K562 (cell line): ENCODE measurements around the gene PELI2. TPM values are rescaled to one million over a fixed set of nuclear protein-coding genes. Genes with fewer than 3 reads are reported as not detected.

ENCODE experiments used
- ATAC-seq: fragments of 200-7000 bp; cut with Tn5 transposase; 3 replicates; pipeline ENCODE4 v1.9.1; 2020; ENCODE audit warnings: moderate library complexity
- BruUV-seq: library from RNA; stranded (reverse); fragments of 400-500 nt; replicated peaks from 2 replicates; lab custom pipeline; 2021; lab: Mats Ljungman, UMichigan
- CTCF ChIA-PET: fragments of 300-600 bp; formaldehyde crosslinking; extraction: SDS; loops from one replicate; lab custom pipeline; 2021; ENCODE audit warnings: low intra/inter-chr PET ratio; lab: Yijun Ruan, JAX
- POLR2A ChIA-PET: fragments of 300-600, 350-650 bp; sonication (Branson Sonifier 250); formaldehyde crosslinking; extraction: SDS; loops from one replicate; lab custom pipeline; 2021; ENCODE audit warnings: antibody characterized with exemption, inconsistent platforms; lab: Yijun Ruan, JAX
- DNase-seq, 4 experiments: peaks; one replicate each; pipeline versions ENCODE4 v3.0.0 to v3.0.0-alpha.2; 2011 to 2018; ENCODE audit warnings: low spot score in 3 of 4, mixed read lengths in 3 of 4; ENCODE audit errors: extremely low read depth in 1 of 4
- FAIRE-seq: peaks from 2 replicates; lab custom pipeline; 2011; peaks lifted over from hg19 to GRCh38; lab: Jason Lieb, UNC
- H2AFZ ChIP-seq: 2 replicates; pipeline ENCODE4 v1.6.0; 2011; ENCODE audit warnings: low read depth, low read length, control low read depth, inconsistent platforms
- H3K27ac ChIP-seq: fragments of 200-600 bp; 3 replicates; pipeline ENCODE4 v1.8.0; 2011; ENCODE audit warnings: low read depth, mild to moderate bottlenecking, control low read depth, inconsistent platforms, low read length, moderate library complexity, mixed read lengths; ENCODE audit errors: extremely low read depth
- H3K27me3 ChIP-seq, 2 experiments: fragments of 300-600 bp in 1 of 2; 2 replicates in 1 of 2; 3 replicates in 1 of 2; pipeline versions ENCODE4 v1.6.0 to v1.8.0; 2011; ENCODE audit warnings: inconsistent platforms in 2 of 2, low read length in 2 of 2, mild to moderate bottlenecking in 1 of 2, mixed read lengths in 1 of 2, moderate library complexity in 1 of 2; ENCODE audit not compliant: control insufficient read depth in 2 of 2, insufficient read depth in 2 of 2
- H3K36me3 ChIP-seq: fragments of 300-600 bp; 3 replicates; pipeline ENCODE4 v1.8.0; 2011; ENCODE audit warnings: mild to moderate bottlenecking, low read length, inconsistent platforms; ENCODE audit not compliant: control insufficient read depth, insufficient read depth
- H3K4me1 ChIP-seq, 2 experiments: fragments of 200-600 bp in 1 of 2; replicated peaks in 1 of 2; 2 replicates in 1 of 2; 3 replicates in 1 of 2; pipeline versions ENCODE4 v1.5.1 to v1.8.0; 2011; ENCODE audit warnings: inconsistent platforms in 2 of 2, low read length in 2 of 2, mild to moderate bottlenecking in 1 of 2, mixed read lengths in 1 of 2, moderate library complexity in 1 of 2; ENCODE audit not compliant: control insufficient read depth in 2 of 2, insufficient read depth in 2 of 2
- H3K4me2 ChIP-seq: 2 replicates; pipeline ENCODE4 v1.6.1; 2011; ENCODE audit warnings: low read length, control low read depth, inconsistent platforms, mixed read lengths; ENCODE audit not compliant: insufficient read depth
- H3K4me3 ChIP-seq: fragments of 200-600 bp; sonication (generic), shearing (Covaris generic); 2 replicates; pipeline ENCODE4 v1.5.1; 2016; ENCODE audit warnings: control low read depth, inconsistent platforms
- H3K79me2 ChIP-seq: fragments of 200-600 bp; 3 replicates; pipeline ENCODE4 v1.8.0; 2011; ENCODE audit warnings: low read length, inconsistent platforms; ENCODE audit not compliant: control insufficient read depth, insufficient read depth
- H3K9ac ChIP-seq, 2 experiments: 2 replicates each; pipeline versions ENCODE4 v1.6.0 to v1.6.1; 2011; ENCODE audit warnings: low read depth in 2 of 2, low read length in 2 of 2, control low read depth in 1 of 2, inconsistent platforms in 1 of 2, mild to moderate bottlenecking in 1 of 2, mixed read lengths in 1 of 2; ENCODE audit not compliant: insufficient read depth in 1 of 2
- H3K9me1 ChIP-seq: one replicate; pipeline ENCODE4 v1.6.0; 2011; ENCODE audit warnings: inconsistent platforms, mild to moderate bottlenecking, low read length, moderate library complexity; ENCODE audit not compliant: control insufficient read depth, insufficient read depth
- H3K9me3 ChIP-seq: replicated peaks from 2 replicates; pipeline ENCODE4 v1.5.1; 2011; ENCODE audit warnings: low read depth, low read length, inconsistent platforms; ENCODE audit not compliant: control insufficient read depth, insufficient read depth
- H4K20me1 ChIP-seq: replicated peaks from 2 replicates; pipeline ENCODE4 v1.6.1; 2011; ENCODE audit warnings: low read length, inconsistent platforms, mixed read lengths; ENCODE audit not compliant: control insufficient read depth, insufficient read depth
- ARHGAP35 ChIP-seq: fragments of 450-650 bp; IDR thresholded peaks from 2 replicates; pipeline ENCODE4 v1.6.1; 2018; ENCODE audit not compliant: partially characterized antibody
- CBFB ChIP-seq: sonication (generic); formaldehyde crosslinking; IDR thresholded peaks from 2 replicates; pipeline ENCODE4 v1.4.0; 2020; ENCODE audit warnings: mild to moderate bottlenecking, missing genetic modification reagents
- HDAC3 ChIP-seq: fragments of 450-650 bp; IDR thresholded peaks from 2 replicates; pipeline ENCODE4 v1.6.1; 2018; ENCODE audit warnings: borderline replicate concordance, mild to moderate bottlenecking, moderate library complexity; ENCODE audit not compliant: partially characterized antibody
- MTA3 ChIP-seq: fragments of 450-650 bp; formaldehyde crosslinking; IDR thresholded peaks from 2 replicates; pipeline ENCODE4 v1.6.1; 2017; ENCODE audit warnings: mild to moderate bottlenecking, borderline replicate concordance
- MYBL2 ChIP-seq, 2 experiments: fragments of 450-650 bp in 1 of 2; sonication (generic) in 1 of 2; formaldehyde crosslinking in 1 of 2; IDR thresholded peaks; 2 replicates each; pipeline versions ENCODE4 v1.6.1 to v1.8.1; 2017 to 2022; ENCODE audit warnings: borderline replicate concordance in 1 of 2, inconsistent platforms in 1 of 2, low read depth in 1 of 2, mild to moderate bottlenecking in 1 of 2, missing genetic modification reagents in 1 of 2, moderate library complexity in 1 of 2
- XRCC4 ChIP-seq: IDR thresholded peaks from one replicate; pipeline ENCODE4 v1.6.1; 2011; ENCODE audit not compliant: insufficient read depth, insufficient read length; ENCODE audit errors: extremely low read depth
- ZBTB5 ChIP-seq: fragments of 450-650 bp; IDR thresholded peaks from 2 replicates; pipeline ENCODE4 v1.6.1; 2017; ENCODE audit warnings: antibody characterized with exemption
- ZNF263 ChIP-seq: sonication (generic); formaldehyde crosslinking; IDR thresholded peaks from 2 replicates; pipeline ENCODE4 v1.8.0; 2022; ENCODE audit warnings: mild to moderate bottlenecking, missing genetic modification reagents, borderline replicate concordance
- ZNF57 ChIP-seq: fragments of 450-650 bp; formaldehyde crosslinking; IDR thresholded peaks from 2 replicates; pipeline ENCODE4 v1.4.0; 2020; ENCODE audit warnings: mild to moderate bottlenecking, moderate library complexity
- WGBS: fragments of 100-300 bp; shearing (Covaris generic); methylation state at CpG from one replicate; pipeline ENCODE4 v1.1.6; 2016; ENCODE audit warnings: low coverage, mixed read lengths; ENCODE audit not compliant: insufficient coverage; ENCODE audit errors: missing lambda C conversion rate; 5-methylcytosine and 5-hydroxymethylcytosine counted together
- in situ Hi-C: fragments of 300-500 bp; cut with MboI; formaldehyde crosslinking; loops from 4 replicates; pipeline ENCODE4 v1.15.0; 2018; ENCODE audit warnings: inconsistent platforms, mixed read lengths
- intact Hi-C: fragments of 100-400 bp; cut with micrococcal nuclease; formaldehyde crosslinking; loops from 2 replicates; pipeline ENCODE4 v1.14.2; 2022
- polyA plus RNA-seq, 8 experiments: library from polyadenylated mRNA; depleted of rRNA in 4 of 8; stranded (reverse) in 5 of 8; unstranded in 3 of 8; fragments of >200 nt; fragmentation: Nextera tagmentation in 2 of 8; fragmentation: Illumina TruSeq in 1 of 8; extraction: Ambion mirVana in 2 of 8; extraction: Trizol in 1 of 8; gene quantifications; 2 replicates each; pipeline versions ENCODE4 v1.2.1 to v1.2.3, GENCODE V29; 2011 to 2014; ENCODE audit warnings: inconsistent platforms in 1 of 8, missing spikeins in 1 of 8
- total RNA-seq, 7 experiments: library from RNA; depleted of rRNA in 6 of 7; stranded (reverse); fragments of >200 nt in 6 of 7; fragmentation: Illumina TruSeq in 2 of 7; extraction: Trizol in 2 of 7; gene quantifications; 2 replicates each; pipeline versions ENCODE4 v1.2.1 to v1.2.3, GENCODE V29; 2011 to 2021; ENCODE audit warnings: low replicate concordance in 1 of 7
- TF ChIP-seq, protein P1 (sequence below): sonication (generic); formaldehyde crosslinking; IDR thresholded peaks from 2 replicates; pipeline ENCODE4 v1.8.1; 2022; ENCODE audit warnings: missing genetic modification reagents

Gene PELI2
- total and polyA plus RNA-seq, 9 of the 15 experiments (the other 6 are each of a cell fraction or from before 2014, with no cell fraction given), result 0.20 to 1.5 (median 0.44) TPM

- POLR2A ChIA-PET, result interaction anchor here (0.9 kb wide), 1 partner anchor 18 kb away, joined by 3 read pairs; no protein-coding TSS in a partner anchor
- Histone ChIP-seq H3K4me1 (no peaks in the 10 kb centered on the region), H4K20me1 (no peaks in the 10 kb centered on the region), H3K4me3 (no peak overlapping the region), H3K27ac (no peak overlapping the region), H3K9me3 (no peaks in the 10 kb centered on the region), H3K4me2 (no peak overlapping the region), H3K9me1 (no peaks in the 10 kb centered on the region)
- in situ Hi-C loops, result no loop called here
- TF ChIP-seq XRCC4 (no peak), ARHGAP35 (no peak), ZNF263 (no peak), ZBTB5 (no peak), MTA3 (no peak), CBFB (CRISPR knock-in tag) (no peak), MYBL2 (IDR thresholded peaks at IDR 0.05; ENCODE audit: low read depth) (no peak), MYBL2 (CRISPR knock-in tag; IDR thresholded peaks at IDR 0.05; ENCODE audit: borderline replicate concordance) (no peak), ZNF57 (CRISPR knock-in tag) (no peak), HDAC3 (no peak)
- TF ChIP-seq, protein P1, sequence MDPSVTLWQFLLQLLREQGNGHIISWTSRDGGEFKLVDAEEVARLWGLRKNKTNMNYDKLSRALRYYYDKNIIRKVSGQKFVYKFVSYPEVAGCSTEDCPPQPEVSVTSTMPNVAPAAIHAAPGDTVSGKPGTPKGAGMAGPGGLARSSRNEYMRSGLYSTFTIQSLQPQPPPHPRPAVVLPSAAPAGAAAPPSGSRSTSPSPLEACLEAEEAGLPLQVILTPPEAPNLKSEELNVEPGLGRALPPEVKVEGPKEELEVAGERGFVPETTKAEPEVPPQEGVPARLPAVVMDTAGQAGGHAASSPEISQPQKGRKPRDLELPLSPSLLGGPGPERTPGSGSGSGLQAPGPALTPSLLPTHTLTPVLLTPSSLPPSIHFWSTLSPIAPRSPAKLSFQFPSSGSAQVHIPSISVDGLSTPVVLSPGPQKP (CRISPR knock-in tag), result no peak
- TF ChIP-seq, all 486 proteins: peak for 0
- Histone ChIP-seq H2AFZ (no peak overlapping the region), H3K27me3 (no peaks in the 10 kb centered on the region; a peak in 1 of 5 replicates), H3K36me3 (no peaks in the 10 kb centered on the region), H3K79me2 (no peaks in the 10 kb centered on the region), H3K9ac (no peak overlapping the region)
- WGBS, result 0% methylated on average over 3 of the region's 3 CpGs
- DNase-seq, result no peak
- CTCF ChIA-PET, result no interaction called here
- intact Hi-C loops, result no loop called here
- ATAC-seq, result no peak
- no TSS peak for BruUV-seq
- no peak for FAIRE-seq
These were observed 154.9 kb downstream of the PELI2 start for GRCh38 chr14:56273155-56273554.
